Breast epithelium (tissue), 4 donors: ENCODE measurements around the gene ARMH1. TPM values are rescaled to one million over a fixed set of nuclear protein-coding genes. Genes with fewer than 3 reads are reported as not detected.

Experiments
- DNase-seq, 2 donors: peaks; one replicate each; pipeline ENCODE4 v3.0.0-alpha.2; 2019; ENCODE audit warnings: low spot score in 2 of 2
- H3K27ac ChIP-seq, 2 donors: fragments of 200-600 bp; sonication (generic) in 1 of 2; one replicate each; pipeline ENCODE4 v1.5.1; 2016 to 2019; ENCODE audit warnings: mild to moderate bottlenecking in 1 of 2
- H3K27me3 ChIP-seq, 2 donors: fragments of 200-600 bp; sonication (generic) in 1 of 2; one replicate each; pipeline versions ENCODE4 v1.5.1 to v1.6.0; 2017 to 2019; ENCODE audit warnings: control low read depth in 1 of 2, mild to moderate bottlenecking in 1 of 2
- H3K36me3 ChIP-seq: fragments of 200-600 bp; one replicate; pipeline ENCODE4 v1.5.1; 2019
- H3K4me1 ChIP-seq, 2 donors: fragments of 200-600 bp; sonication (generic); one replicate each; pipeline ENCODE4 v1.5.1; 2016 to 2019; ENCODE audit warnings: control low read depth in 1 of 2
- H3K4me3 ChIP-seq, 3 donors: fragments of 200-600 bp; sonication (generic); 1 replicate in 2 of 3; 2 replicates in 1 of 3; pipeline ENCODE4 v1.5.1; 2016 to 2019; ENCODE audit warnings: mild to moderate bottlenecking in 3 of 3, moderate library complexity in 2 of 3
- H3K9me3 ChIP-seq, 2 donors: fragments of 200-600 bp; sonication (generic) in 1 of 2; one replicate each; pipeline ENCODE4 v1.5.1; 2016 to 2019; ENCODE audit warnings: control low read depth in 1 of 2
- POLR2A ChIP-seq: fragments of 450-650 bp; IDR thresholded peaks from one replicate; pipeline ENCODE4 v1.6.1; 2016; ENCODE audit warnings: antibody characterized with exemption, mild to moderate bottlenecking, moderate library complexity
- POLR2AphosphoS5 ChIP-seq, 3 donors: sonication (generic); formaldehyde crosslinking; IDR thresholded peaks; one replicate each; pipeline ENCODE4 v1.6.1; 2017; ENCODE audit warnings: antibody characterized with exemption in 3 of 3
- intact Hi-C: fragments of 100-400 bp; cut with DNase I; formaldehyde crosslinking; loops from one replicate; pipeline ENCODE4 v1.15.1; 2023; ENCODE audit warnings: low total_unique reads
- total RNA-seq, 3 donors: library from RNA; depleted of rRNA; stranded (reverse); fragments of >200 nt; gene quantifications; one replicate each; pipeline ENCODE4 v1.1.0, GENCODE V29; 2016
- TF ChIP-seq, protein P1 (sequence below), 3 donors: fragments of 450-650 bp; IDR thresholded peaks; one replicate each; pipeline ENCODE4 v1.5.1; 2016 to 2017; ENCODE audit warnings: antibody characterized with exemption in 3 of 3, mild to moderate bottlenecking in 3 of 3, moderate library complexity in 3 of 3

ARMH1 gene
- total RNA-seq, 3 donors from 2014 or later: 1.8 to 3.8 (median 2.9) TPM

- Histone ChIP-seq H3K27me3 (no peaks in the 10 kb centered on the region), H3K9me3 (no peaks in the 10 kb centered on the region), H3K27ac (peak overlapping the region in 1 of 2 donors; percentile 98), H3K4me1 (peaks cover 6 to 23% of the 10 kb centered on the region in 2 donors), H3K4me3 (no peak overlapping the region), H3K36me3 (no peaks in the 10 kb centered on the region)
- peak in 1 of 2 donors; percentile 5 for DNase-seq
- intact Hi-C loops: loop anchor here (5.0 kb wide), 1 partner anchor 1759 kb away; no protein-coding TSS in a partner anchor
- no peak for TF ChIP-seq POLR2A
These were observed 3.5 kb upstream of the ARMH1 start for GRCh38 chr1:44670751-44671640.

DNA sequence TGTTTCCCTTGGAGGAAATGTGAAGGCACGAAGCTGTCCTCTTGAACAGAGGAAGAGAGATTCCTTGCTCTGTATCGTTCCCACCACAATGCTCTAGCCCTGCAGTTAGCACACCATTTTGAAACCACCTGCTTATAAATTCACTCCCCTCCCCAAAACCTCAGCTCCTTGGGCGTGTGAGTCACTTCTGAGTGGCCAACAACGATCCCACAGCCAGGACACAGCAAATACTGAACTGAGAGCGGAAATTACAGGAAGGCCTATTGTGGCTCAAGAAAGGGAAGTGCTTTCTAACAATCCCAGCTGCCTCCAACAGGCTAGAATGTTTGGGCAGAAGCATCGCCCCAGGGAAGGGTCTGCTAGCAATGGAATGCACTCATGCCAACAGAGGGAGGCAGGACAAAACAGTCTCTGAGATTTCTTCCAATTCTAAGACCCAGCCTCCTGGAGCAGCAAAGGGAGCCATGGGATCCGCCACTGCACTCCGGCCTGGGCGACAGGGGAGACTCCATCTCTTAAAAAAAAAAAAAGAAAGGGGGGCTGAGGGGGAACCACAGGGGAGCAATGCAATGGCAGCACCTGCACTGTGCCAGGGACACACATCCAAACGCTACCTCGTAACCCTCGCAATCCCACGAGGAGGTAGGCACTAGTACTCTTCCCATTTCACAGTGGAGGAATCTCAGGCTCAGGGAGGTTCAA is 2.1 kb upstream of the ARMH1 start:
- peaks cover 6 to 23% of the 10 kb centered on the region in 2 donors for H3K4me1 ChIP-seq
- intact Hi-C loops: loop anchor here (5.0 kb wide), 1 partner anchor 1760 kb away; no protein-coding TSS in a partner anchor
- no peaks in the 10 kb centered on the region for H3K9me3 ChIP-seq
- H3K27me3 ChIP-seq: no peaks in the 10 kb centered on the region
- H3K27ac ChIP-seq: peak overlapping the region; percentile 98 to 99
- no peaks in the 10 kb centered on the region for H3K36me3 ChIP-seq
- peak overlapping the region in 1 of 3 donors; percentile 84 for H3K4me3 ChIP-seq
- peak; percentile 49 to 58 for DNase-seq
- TF ChIP-seq POLR2AphosphoS5 (IDR thresholded peaks at IDR 0.05): peak in 1 of 3 donors; percentile 26
- TF ChIP-seq, protein P1, sequence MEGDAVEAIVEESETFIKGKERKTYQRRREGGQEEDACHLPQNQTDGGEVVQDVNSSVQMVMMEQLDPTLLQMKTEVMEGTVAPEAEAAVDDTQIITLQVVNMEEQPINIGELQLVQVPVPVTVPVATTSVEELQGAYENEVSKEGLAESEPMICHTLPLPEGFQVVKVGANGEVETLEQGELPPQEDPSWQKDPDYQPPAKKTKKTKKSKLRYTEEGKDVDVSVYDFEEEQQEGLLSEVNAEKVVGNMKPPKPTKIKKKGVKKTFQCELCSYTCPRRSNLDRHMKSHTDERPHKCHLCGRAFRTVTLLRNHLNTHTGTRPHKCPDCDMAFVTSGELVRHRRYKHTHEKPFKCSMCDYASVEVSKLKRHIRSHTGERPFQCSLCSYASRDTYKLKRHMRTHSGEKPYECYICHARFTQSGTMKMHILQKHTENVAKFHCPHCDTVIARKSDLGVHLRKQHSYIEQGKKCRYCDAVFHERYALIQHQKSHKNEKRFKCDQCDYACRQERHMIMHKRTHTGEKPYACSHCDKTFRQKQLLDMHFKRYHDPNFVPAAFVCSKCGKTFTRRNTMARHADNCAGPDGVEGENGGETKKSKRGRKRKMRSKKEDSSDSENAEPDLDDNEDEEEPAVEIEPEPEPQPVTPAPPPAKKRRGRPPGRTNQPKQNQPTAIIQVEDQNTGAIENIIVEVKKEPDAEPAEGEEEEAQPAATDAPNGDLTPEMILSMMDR (IDR thresholded peaks at IDR 0.05): no peak

DNA sequence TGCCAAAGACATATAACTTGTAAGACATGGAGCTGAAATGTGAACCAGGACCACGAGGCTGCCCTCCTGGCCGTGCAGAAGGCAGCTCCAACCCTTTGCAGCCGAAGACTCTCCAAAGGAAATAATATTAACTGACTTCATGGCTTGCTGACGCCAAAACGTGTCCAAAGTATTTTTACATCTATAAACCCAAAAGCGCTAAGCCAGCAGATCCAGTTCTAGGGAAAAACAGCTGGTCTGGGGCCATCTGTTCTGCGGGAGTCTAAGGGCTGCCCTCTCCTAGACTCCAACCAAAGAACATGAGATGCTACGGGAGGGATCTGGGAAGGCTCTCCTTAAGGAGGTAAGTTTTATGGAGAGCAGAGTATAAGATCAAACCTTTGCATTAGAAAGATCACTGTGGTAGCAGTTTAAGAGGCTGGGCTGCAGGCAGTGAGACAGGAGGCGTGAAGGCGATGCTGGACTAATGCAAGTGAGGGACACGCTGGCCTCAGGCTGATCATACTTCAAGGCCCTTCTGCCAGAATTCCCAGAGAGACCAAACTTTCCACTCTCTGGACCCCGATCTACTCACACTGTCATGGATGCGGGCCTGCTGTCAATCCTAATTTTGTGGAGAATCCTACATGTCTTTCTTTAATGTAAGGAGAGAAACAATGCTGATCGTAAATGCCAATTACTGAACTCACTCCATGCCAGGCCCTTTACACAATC is 1.4 kb upstream of the ARMH1 start:
- TF ChIP-seq POLR2AphosphoS5 (IDR thresholded peaks at IDR 0.05) (no peak), POLR2A (no peak)
- TF ChIP-seq, protein P1 (IDR thresholded peaks at IDR 0.05): no peak
- H3K27ac ChIP-seq: peak overlapping the region; percentile 98 to 99
- intact Hi-C loops: loop anchor here (5.0 kb wide), 1 partner anchor 1761 kb away; no protein-coding TSS in a partner anchor
- H3K4me3 ChIP-seq: peak overlapping the region; percentile 66 to 84 (median 66)
- H3K27me3 ChIP-seq: no peaks in the 10 kb centered on the region
- DNase-seq: peak in 1 of 2 donors; percentile 47
- H3K36me3 ChIP-seq: no peaks in the 10 kb centered on the region
- H3K4me1 ChIP-seq: peaks cover 6 to 23% of the 10 kb centered on the region in 2 donors
- H3K9me3 ChIP-seq: no peaks in the 10 kb centered on the region

GRCh38 chr1:44673675-44674112 is 820 bp upstream of the ARMH1 start:
- TF ChIP-seq POLR2AphosphoS5 (IDR thresholded peaks at IDR 0.05) (no peak), POLR2A (no peak)
- TF ChIP-seq, protein P1 (IDR thresholded peaks at IDR 0.05): no peak
- no peaks in the 10 kb centered on the region for H3K9me3 ChIP-seq
- peak overlapping the region; percentile 98 to 99 for H3K27ac ChIP-seq
- no peak for DNase-seq
- H3K4me1 ChIP-seq: peaks cover 6 to 23% of the 10 kb centered on the region in 2 donors
- H3K36me3 ChIP-seq: no peaks in the 10 kb centered on the region
- H3K27me3 ChIP-seq: no peaks in the 10 kb centered on the region
- intact Hi-C loops: loop anchor here (5.0 kb wide), 1 partner anchor 1761 kb away; no protein-coding TSS in a partner anchor
- peak overlapping the region; percentile 66 to 84 (median 66) for H3K4me3 ChIP-seq

DNA sequence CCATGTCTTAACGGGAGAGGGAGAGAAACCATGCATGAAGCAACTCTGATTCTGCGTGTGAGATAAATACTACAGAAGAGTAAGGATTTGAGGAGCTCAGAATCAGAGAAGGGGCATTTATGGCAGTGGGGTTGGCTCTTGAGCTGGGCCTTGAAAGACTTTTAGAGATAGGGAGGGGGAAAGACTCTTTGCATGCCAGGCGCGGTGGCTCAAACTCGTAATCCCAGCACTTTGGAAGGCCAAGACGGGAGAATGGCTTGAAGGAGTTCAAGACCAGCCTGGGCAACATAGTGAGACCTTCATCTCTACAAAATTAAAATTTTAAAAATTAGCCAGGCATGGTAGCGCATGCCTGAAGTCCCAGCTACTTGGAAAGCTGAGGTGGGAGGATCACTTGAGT is 672 bp downstream of the ARMH1 start:
- peaks cover 6 to 23% of the 10 kb centered on the region in 2 donors for H3K4me1 ChIP-seq
- peak overlapping the region; percentile 98 to 99 for H3K27ac ChIP-seq
- peak overlapping the region; percentile 66 to 84 (median 66) for H3K4me3 ChIP-seq

More for the DNA sequence above, 672 bp downstream of the ARMH1 start:
- no peaks in the 10 kb centered on the region for H3K27me3 ChIP-seq
- peak in 1 of 2 donors; percentile 25 for DNase-seq
- H3K9me3 ChIP-seq: no peaks in the 10 kb centered on the region
- intact Hi-C loops: no loop called here
- no peaks in the 10 kb centered on the region for H3K36me3 ChIP-seq
- TF ChIP-seq POLR2A: no peak
- TF ChIP-seq POLR2AphosphoS5 (IDR thresholded peaks at IDR 0.05): no peak
- TF ChIP-seq, protein P1 (IDR thresholded peaks at IDR 0.05): no peak
